Measurements from ENCODE around the gene STEAP1B.
A peak's percentile ranks its signal among the peaks of the same experiment; 100 is the strongest.
"Not testable (repeated sequence)": the region's sequence is repeated elsewhere in the genome, so short reads cannot be mapped to it uniquely, and the experiment has no call there.

STEAP1B gene

GRCh38 chr7:22496296-22496888, 3.6 kb downstream of the STEAP1B start:
- not testable (repeated sequence) for DNase-seq

DNA sequence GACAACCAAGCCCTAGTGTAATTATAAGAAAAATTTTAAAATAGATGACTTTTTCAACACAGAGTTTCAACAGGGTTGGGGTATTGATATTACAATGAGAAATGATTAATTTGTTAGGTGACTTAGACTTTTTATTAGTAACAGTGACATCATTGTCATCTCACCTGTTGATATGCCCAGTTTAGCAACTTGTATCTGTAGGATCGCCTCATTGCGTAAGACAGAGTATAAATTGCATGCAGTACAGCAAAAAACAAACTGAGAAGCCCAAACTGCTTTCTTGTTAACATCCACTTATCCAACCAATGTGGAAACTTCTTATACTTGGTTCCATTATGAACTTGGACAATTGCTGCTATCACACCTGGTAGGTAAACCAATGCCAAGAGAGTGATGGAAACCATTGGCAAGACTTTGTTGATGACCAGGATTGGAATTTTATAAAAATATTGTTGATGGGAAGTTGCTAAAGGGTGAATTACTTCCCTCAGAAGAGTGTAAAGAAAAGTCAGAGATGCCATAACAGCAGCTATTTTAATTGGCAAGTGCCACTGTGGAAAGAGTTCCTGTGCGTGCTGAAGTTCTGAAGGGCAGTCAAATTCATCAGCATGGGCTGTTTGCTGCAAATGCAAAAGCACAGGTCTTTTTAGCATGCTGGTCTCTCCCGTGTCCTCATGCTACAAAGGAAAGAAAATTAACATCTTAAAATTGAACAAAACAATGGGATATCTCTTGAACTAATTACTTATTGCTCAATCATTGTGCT, 6.6 kb downstream of the STEAP1B start:
- DNase-seq: not testable (repeated sequence)

GRCh38 chr7:22488643-22489462, 11.1 kb downstream of the STEAP1B start:
- DNase-seq: peak; percentile 24

- no peak for DNase-seq
Observed at GRCh38 chr7:22487978-22488642, 11.9 kb downstream of the STEAP1B start.

DNA sequence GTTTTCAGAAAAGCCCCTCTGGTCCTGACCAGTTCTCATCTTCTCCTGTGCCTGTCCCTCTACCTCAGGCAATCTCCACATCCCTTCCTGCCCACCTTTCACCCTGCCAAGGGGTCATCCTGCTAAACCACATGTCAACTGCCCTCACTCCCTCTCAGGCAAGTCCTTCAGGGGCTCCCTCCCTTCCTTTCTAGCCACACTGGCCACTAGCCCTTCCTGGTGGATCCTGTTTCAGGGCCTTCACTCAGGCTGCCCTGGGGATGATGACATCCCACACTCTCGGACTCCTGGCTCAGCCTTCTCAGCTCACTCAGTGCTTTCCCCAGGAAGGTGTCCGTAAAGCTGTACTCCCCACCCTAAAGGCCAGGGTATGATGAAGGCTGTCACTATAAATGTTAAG, 13.4 kb downstream of the STEAP1B start:
- DNase-seq: no peak

DNA sequence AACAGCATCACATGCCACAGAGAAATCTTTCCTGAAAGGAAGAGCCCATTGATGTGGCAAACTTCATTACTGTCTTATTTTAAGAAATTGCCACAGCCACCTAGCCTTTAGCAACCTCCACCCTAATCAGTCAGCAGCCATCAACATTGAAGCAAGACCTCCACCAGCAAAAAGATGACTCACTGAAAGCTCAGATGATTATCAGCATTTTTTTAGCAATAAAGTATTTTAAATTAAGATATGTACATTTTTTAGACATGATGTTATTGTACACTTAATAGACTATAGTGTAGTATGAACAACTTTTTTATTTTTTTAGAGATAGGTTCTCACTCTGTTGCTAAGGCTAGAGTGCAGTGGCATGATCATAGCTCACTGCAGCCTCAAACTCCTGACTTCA, 14.8 kb downstream of the STEAP1B start:
- no peak for DNase-seq

GRCh38 chr7:22482503-22482902, 17.5 kb downstream of the STEAP1B start:
- no peak for DNase-seq

DNA sequence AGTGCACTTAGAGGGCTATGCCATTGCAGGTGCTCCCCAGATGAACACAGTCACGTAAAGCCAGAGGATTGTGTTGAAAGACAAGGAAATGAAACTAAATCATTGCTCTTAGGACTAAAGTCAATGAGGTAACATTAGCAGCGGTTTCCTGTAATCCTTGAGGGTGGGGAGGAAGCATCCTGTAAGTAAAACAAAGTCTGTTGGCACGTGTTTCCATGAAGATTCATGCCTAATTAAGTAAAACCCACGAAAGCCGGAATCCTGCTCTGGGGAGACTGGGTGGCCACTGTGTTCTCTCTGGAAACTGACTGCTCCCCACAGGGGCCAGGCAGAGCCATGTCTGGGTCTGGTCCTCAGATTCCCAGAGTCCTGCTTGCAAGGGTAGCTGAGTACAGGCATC, 18.3 kb downstream of the STEAP1B start:
- no peak for DNase-seq

- no peak for DNase-seq
Observed at GRCh38 chr7:22480523-22481075, 19.4 kb downstream of the STEAP1B start.

DNA sequence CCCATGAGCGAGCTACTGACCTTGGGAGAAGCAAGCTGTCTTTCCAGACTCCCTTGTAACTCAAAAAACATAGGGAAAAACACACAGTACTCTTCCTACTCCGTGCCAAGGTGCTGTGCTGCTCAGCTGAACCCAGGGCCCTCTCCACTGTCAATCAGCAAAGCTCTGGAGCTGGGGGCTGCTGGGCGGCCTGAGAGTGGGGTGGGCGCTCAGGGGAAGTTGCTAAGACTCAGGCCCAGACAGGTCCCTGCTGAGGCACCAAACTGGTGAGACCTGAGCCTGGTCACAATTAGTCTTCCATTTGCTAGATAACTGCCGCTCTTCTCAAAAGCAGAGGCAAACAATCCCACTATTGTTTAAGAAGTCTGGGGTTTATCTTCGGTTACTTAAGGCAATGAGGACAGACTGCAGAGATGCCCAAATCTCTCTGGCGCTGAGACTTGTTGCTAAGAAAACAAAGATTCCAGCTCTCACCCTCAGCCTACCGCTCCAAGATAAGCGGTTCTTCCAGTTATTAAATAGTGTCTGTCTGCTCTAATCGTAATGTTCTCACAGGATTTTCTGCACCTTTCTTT, 22.0 kb downstream of the STEAP1B start:
- no peak for DNase-seq

- no peak for DNase-seq
Observed at GRCh38 chr7:22477262-22477661, 22.7 kb downstream of the STEAP1B start.

DNA sequence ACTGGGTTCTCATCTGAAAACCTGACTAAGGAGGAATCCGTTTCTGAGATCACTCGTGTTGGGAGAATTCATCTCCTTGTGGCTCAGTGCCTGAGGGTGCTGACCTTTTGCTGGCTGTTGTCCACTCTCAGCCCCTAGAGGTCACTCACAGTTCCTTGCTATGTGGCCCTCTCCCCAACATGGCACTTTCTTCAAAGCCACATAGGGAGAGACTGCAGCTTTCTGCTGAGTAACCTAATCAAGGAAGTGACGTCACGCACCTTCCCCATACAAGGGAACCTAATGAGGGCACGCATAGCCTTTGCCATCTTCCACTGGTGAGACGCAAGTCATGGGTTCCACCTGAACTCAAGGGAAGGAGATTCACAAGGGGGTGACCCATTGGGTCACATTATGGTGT, 23.2 kb downstream of the STEAP1B start:
- no peak for DNase-seq

- no peak for DNase-seq
Observed at GRCh38 chr7:22474645-22475044, 25.3 kb downstream of the STEAP1B start.

DNA sequence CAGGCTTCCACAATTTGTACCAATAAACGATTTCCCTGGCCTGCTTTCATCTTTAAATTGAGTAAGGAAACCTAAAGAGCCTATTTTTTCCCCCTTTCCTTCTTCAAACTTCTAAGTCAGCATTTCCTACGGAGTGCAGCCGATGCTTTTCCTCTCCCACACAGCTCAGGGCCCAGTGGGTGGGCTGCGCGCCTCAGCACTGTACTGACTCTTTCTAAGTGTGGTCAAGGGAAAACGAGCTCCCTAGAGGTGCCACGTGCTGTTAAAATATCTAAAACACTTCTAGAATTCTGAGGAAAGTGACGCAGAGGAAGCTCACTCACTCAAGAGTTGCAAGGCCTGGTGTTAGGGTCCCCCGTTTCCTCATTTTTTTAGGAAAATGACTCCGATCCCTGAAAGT, 29.0 kb downstream of the STEAP1B start:
- no peak for DNase-seq

GRCh38 chr7:22469371-22470143, 30.4 kb downstream of the STEAP1B start:
- no peak for DNase-seq

- DNase-seq: no peak
Observed at GRCh38 chr7:22468609-22469008, 31.4 kb downstream of the STEAP1B start.

DNA sequence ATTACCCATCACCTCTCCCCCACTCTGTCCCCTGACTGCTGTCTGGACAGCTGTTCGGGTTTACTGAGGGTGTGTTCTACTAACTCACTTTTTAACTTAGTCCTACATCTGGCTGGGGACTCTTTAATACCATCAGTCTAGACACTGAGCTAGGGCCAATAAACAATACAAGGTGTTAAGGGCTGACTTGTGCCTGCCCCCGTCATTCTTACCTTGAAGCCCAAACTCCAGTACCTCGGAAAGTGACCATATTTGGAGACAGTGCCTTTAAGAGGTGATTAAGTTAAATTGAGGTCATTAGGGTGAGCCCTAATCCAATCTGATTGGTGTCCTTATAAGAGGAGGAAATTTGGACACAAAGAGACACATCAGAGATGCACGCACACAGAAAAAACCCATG, 35.7 kb downstream of the STEAP1B start:
- no peak for DNase-seq

DNA sequence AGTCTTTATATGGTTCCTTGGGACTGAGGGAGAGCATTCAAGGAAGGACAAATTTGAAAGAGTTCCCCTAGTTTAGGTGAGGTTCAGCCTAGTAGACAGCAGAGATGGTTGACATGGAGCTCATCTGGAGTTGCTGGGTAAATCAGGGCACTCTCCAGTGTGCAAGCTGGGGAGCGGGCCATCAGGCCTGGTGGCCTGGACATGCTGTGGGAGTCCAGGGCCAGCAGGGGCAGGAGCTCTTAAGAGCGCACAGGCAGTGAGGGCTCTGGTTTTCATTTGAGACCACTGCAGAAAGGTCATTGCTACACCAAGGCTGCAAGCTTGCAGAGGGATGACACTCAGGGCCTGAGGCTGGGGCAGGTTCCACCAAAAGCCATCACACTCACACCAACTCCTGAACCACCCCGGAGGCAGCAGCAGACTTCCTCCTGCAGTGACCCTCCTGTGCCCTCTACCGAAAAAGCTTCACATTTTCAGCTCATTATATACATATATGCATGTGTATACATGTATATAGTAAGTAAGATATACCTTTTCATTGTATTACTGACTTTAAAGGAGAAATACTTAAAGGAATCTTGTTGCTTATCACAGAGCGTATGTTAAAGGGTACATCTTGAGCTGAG, 39.5 kb downstream of the STEAP1B start:
- DNase-seq: no peak

DNA sequence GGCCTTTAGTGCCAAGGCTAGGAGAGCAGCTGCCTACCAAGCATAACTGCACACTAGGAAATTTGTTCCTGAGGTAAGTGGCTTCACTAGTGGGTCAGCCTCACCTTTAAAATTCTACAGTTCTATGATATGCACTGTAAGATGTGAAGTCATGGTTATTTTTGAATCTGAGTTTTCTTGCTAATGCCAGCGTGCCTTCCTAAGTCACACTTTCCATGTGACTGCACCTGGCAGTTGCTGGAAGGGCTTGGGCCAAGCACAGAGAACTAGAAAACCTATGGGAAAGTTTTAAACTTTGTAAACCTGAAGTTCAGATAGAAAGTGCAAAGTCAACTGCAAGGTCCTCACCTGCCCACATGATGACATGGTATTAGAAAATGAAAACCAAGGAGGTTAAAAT, 42.5 kb downstream of the STEAP1B start:
- DNase-seq: no peak

DNA sequence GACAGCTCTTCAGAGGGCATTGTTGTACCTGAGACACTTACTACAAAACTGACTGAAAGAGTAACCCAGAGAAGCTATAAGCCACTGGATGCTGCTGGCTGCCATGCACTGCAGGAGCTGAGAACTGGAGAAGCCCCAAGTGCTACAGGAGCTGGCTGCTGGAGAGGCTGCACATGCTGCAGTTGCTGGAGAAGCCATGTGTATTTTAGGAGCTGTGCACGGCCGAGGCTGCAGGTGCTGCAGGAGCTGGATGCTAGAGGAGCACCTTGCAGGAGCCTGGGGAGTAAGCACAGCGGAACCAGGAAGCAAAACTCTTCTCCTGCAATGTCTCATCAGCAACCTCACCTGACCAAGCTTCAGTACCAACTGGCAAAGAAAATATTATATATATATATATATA, 45.5 kb downstream of the STEAP1B start:
- DNase-seq: no peak

DNA sequence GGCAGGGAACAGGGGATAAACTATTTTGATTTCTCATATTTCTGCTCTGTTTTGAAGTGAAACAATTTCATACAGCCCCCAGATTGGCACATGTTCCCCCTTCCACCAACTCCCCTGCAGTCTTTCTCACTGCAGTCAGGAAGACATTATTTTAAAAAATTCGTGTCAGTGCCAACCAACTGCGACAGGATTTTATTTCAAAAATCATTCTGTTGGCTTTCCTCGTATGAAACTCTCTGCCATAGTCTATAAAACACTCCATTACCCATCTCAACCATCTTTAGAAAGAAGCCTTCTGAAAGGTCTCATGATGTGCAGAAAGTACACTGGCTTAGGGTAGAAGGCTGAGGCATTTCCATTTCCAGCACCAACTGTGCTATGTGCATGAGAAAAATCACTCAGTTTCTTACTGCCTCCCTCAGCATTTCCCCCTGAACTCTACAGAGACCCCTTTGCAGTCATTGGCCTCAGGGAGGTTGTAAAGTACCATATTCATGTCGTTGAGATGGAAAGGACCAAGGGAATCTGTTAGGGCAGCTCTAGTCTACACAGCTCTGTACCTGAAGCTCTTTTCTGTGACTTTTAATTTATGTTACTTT, 46.9 kb downstream of the STEAP1B start:
- DNase-seq: no peak
